ENCODE data around the gene AMPD2.

DNA sequence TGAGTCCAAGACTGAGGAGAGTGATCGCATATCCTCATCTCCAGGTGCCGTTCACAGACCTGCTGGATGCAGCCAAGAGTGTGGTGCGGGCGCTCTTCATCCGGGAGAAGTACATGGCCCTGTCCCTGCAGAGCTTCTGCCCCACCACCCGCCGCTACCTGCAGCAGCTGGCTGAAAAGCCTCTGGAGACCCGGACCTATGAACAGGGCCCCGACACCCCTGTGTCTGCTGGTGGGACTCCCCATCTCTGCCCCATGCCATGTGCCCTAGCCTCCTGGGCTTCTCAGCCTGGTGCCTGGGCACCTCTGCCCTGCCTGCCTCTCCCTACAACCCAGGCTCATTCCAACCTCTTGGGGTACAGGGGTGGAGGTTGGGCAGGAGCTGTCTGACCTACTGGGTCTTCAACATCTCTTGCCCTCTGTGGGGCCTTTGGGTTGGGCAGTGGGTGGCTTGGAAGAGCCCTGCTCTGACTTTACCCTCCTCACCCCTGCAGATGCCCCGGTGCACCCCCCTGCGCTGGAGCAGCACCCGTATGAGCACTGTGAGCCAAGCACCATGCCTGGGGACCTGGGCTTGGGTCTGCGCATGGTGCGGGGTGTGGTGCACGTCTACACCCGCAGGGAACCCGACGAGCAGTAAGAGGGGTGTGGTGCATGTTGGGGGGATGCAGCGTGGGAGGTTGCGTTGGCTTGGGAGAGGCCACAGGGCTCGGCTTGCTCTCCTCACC lies 7.2 kb downstream of the AMPD2 start:
- TF ChIP-seq, protein P1, sequence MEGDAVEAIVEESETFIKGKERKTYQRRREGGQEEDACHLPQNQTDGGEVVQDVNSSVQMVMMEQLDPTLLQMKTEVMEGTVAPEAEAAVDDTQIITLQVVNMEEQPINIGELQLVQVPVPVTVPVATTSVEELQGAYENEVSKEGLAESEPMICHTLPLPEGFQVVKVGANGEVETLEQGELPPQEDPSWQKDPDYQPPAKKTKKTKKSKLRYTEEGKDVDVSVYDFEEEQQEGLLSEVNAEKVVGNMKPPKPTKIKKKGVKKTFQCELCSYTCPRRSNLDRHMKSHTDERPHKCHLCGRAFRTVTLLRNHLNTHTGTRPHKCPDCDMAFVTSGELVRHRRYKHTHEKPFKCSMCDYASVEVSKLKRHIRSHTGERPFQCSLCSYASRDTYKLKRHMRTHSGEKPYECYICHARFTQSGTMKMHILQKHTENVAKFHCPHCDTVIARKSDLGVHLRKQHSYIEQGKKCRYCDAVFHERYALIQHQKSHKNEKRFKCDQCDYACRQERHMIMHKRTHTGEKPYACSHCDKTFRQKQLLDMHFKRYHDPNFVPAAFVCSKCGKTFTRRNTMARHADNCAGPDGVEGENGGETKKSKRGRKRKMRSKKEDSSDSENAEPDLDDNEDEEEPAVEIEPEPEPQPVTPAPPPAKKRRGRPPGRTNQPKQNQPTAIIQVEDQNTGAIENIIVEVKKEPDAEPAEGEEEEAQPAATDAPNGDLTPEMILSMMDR (IDR thresholded peaks at IDR 0.05): no peak
- TF ChIP-seq POLR2A (IDR thresholded peaks at IDR 0.05): no peak
